B cell (primary cell): Measurements from ENCODE around the gene RASGRP2. TPM values are rescaled to one million over a fixed set of nuclear protein-coding genes. Genes with fewer than 3 reads are reported as not detected.

Experiments used
- ATAC-seq: fragments of 200-7000 bp; cut with Tn5 transposase; one replicate; pipeline ENCODE4 v1.10.0; 2021; ENCODE audit warnings: low read depth, mild to moderate bottlenecking, moderate number of reproducible peaks, moderate library complexity
- CTCF ChIA-PET: fragments of 350-600 bp; sonication (Branson Sonifier 250); formaldehyde crosslinking; loops from one replicate; lab custom pipeline; 2021; ENCODE audit warnings: antibody characterized with exemption, inconsistent platforms; lab: Charles Lee
- POLR2A ChIA-PET: fragments of 350-600 bp; sonication (Branson Sonifier 250); formaldehyde crosslinking; loops from one replicate; lab custom pipeline; 2021; ENCODE audit warnings: antibody characterized with exemption; lab: Charles Lee
- DNase-seq: peaks from one replicate; pipeline ENCODE4 v3.0.0; 2013
- H2AFZ ChIP-seq: 2 replicates; pipeline ENCODE4 v1.6.1; 2012; ENCODE audit warnings: mild to moderate bottlenecking, low read depth, low read length; ENCODE audit not compliant: insufficient read depth, poor library complexity, severe bottlenecking
- H3K27ac ChIP-seq, 2 donors: 1 replicate in 1 of 2; 2 replicates in 1 of 2; pipeline ENCODE4 v1.5.1; 2012 to 2013; ENCODE audit warnings: low read length in 2 of 2, mild to moderate bottlenecking in 2 of 2, moderate library complexity in 1 of 2
- H3K27me3 ChIP-seq, 4 experiments: fragments of 200-600 bp in 1 of 4; sonication (generic) in 1 of 4; replicated peaks in 1 of 4; 1 replicate in 2 of 4; 2 replicates in 2 of 4; pipeline versions ENCODE4 v1.6.1 to v1.7.0; 2013 to 2016; ENCODE audit warnings: low read length in 3 of 4, mild to moderate bottlenecking in 2 of 4, mixed read lengths in 1 of 4, moderate library complexity in 1 of 4; ENCODE audit not compliant: insufficient read depth in 4 of 4, control insufficient read depth in 3 of 4; ENCODE audit errors: control extremely low read depth in 1 of 4
- H3K36me3 ChIP-seq, 2 experiments: replicated peaks in 1 of 2; 1 replicate in 1 of 2; 2 replicates in 1 of 2; pipeline versions ENCODE4 v1.6.1 to v1.7.1; 2013; ENCODE audit warnings: low read length in 1 of 2; ENCODE audit not compliant: insufficient read depth in 2 of 2, control insufficient read depth in 1 of 2; ENCODE audit errors: control extremely low read depth in 1 of 2, extremely low read depth in 1 of 2
- H3K4me1 ChIP-seq, 2 donors: fragments of 200-600 bp in 1 of 2; sonication (generic) in 1 of 2; 1 replicate in 1 of 2; 2 replicates in 1 of 2; pipeline versions ENCODE4 v1.5.1 to v1.6.1; 2013 to 2017; ENCODE audit warnings: low read length in 2 of 2; ENCODE audit not compliant: control insufficient read depth in 2 of 2, insufficient read depth in 2 of 2
- H3K4me2 ChIP-seq: replicated peaks from 2 replicates; pipeline ENCODE3; 2012; ENCODE audit warnings: mild to moderate bottlenecking, low read depth, low read length; ENCODE audit not compliant: poor library complexity, severe bottlenecking
- H3K4me3 ChIP-seq, 5 experiments: fragments of 200-600 bp in 1 of 5; sonication (generic) in 1 of 5; 1 replicate in 3 of 5; 2 replicates in 2 of 5; pipeline versions ENCODE4 v1.5.1 to v1.7.0; 2011 to 2016; ENCODE audit warnings: low read length in 4 of 5, mild to moderate bottlenecking in 4 of 5, low read depth in 2 of 5, control low read depth in 1 of 5, moderate library complexity in 1 of 5; ENCODE audit not compliant: insufficient read depth in 1 of 5; ENCODE audit errors: control extremely low read depth in 1 of 5, extremely low read depth in 1 of 5
- H3K79me2 ChIP-seq: fragments of 200-600 bp; sonication (generic); one replicate; pipeline ENCODE4 v1.6.0; 2016; ENCODE audit warnings: low read length; ENCODE audit not compliant: control insufficient read depth, insufficient read depth
- H3K9ac ChIP-seq: fragments of 200-600 bp; sonication (generic); 2 replicates; pipeline ENCODE4 v1.6.1; 2017; ENCODE audit warnings: mild to moderate bottlenecking, low read length, moderate library complexity
- H3K9me3 ChIP-seq, 3 donors: one replicate each; pipeline versions ENCODE4 v1.6.1 to v1.7.1; 2013; ENCODE audit warnings: low read length in 2 of 3; ENCODE audit not compliant: control insufficient read depth in 2 of 3, insufficient read depth in 1 of 3; ENCODE audit errors: control extremely low read depth in 1 of 3
- H4K20me1 ChIP-seq: 2 replicates; pipeline ENCODE4 v1.6.0; 2012; ENCODE audit warnings: mild to moderate bottlenecking, low read length; ENCODE audit not compliant: insufficient read depth, control insufficient read depth, poor library complexity, severe bottlenecking
- H3K27ac Mint-ChIP-seq: one replicate; pipeline ENCODE4 v1.8.0; 2021; ENCODE audit warnings: mixed read lengths
- H3K27me3 Mint-ChIP-seq: one replicate; pipeline ENCODE4 v1.8.0; 2021; ENCODE audit warnings: mixed read lengths
- H3K4me1 Mint-ChIP-seq: one replicate; pipeline ENCODE4 v1.8.0; 2021; ENCODE audit warnings: mixed read lengths
- H3K4me3 Mint-ChIP-seq: one replicate; pipeline ENCODE4 v1.8.0; 2021; ENCODE audit warnings: mixed read lengths
- H3K9me3 Mint-ChIP-seq: one replicate; pipeline ENCODE4 v1.8.0; 2022; ENCODE audit warnings: mixed read lengths; ENCODE audit not compliant: insufficient read depth
- CTCF ChIP-seq: fragments of 200-600 bp; IDR thresholded peaks from one replicate; pipeline ENCODE4 v1.8.0; 2022; ENCODE audit warnings: antibody characterized with exemption, mild to moderate bottlenecking
- EZH2 ChIP-seq: IDR thresholded peaks from 2 replicates; pipeline ENCODE4 v1.6.1; 2012; ENCODE audit warnings: borderline replicate concordance, low read depth, mild to moderate bottlenecking, moderate library complexity, low read length; ENCODE audit not compliant: insufficient read depth, poor library complexity, severe bottlenecking
- WGBS: methylation state at CpG from one replicate; pipeline ENCODE4 v1.1.5; 2013; ENCODE audit warnings: missing lambda C conversion rate; ENCODE audit not compliant: insufficient coverage; 5-methylcytosine and 5-hydroxymethylcytosine counted together
- intact Hi-C: fragments of 100-400 bp; cut with micrococcal nuclease; formaldehyde crosslinking; loops from one replicate; pipeline ENCODE4 v1.10.0; 2022
- polyA plus RNA-seq: library from polyadenylated mRNA; depleted of rRNA; stranded (reverse); fragments of >200 nt; gene quantifications from 2 replicates; pipeline ENCODE4 v1.2.3, GENCODE V29; 2012
- total RNA-seq, 2 donors: library from RNA; stranded (reverse); fragments of 120-200 nt in 1 of 2; gene quantifications; 1 replicate in 1 of 2; 2 replicates in 1 of 2; pipeline versions ENCODE4 v1.2.3 to v1.2.4, GENCODE V29; 2013 to 2022

The RASGRP2 gene
- total and polyA plus RNA-seq, 2 donors (not counting 1 experiment from before 2014, with no cell fraction given), result 628 to 1,139 TPM

GRCh38 chr11:64777449-64778222 lies 33.7 kb upstream of the RASGRP2 start:
- Mint-ChIP-seq H3K4me1 (peaks cover 80% of the 10 kb centered on the region), H3K4me3 (peak overlapping the region; percentile 95), H3K27ac (peak overlapping the region; percentile 91), H3K27me3 (no peaks in the 10 kb centered on the region), H3K9me3 (no peaks in the 10 kb centered on the region)
- Histone ChIP-seq H3K79me2 (peaks cover 61% of the 10 kb centered on the region), H3K4me3 (peak overlapping the region; percentile 79 to 92 (median 82)), H2AFZ (no peak overlapping the region), H4K20me1 (peaks cover 45% of the 10 kb centered on the region), H3K9ac (peak overlapping the region; percentile 85), H3K4me2 (peak overlapping the region; percentile 76), H3K36me3 (peaks cover 3 to 48% of the 10 kb centered on the region in 2 experiments), H3K9me3 (no peaks in the 10 kb centered on the region), H3K27ac (peak overlapping the region; percentile 95 to 98), H3K4me1 (peaks cover 63 to 73% of the 10 kb centered on the region in 2 donors), H3K27me3 (no peaks in the 10 kb centered on the region)
- ChIA-PET POLR2A (interaction anchor here (0.9 to 6.9 kb wide), 8 partner anchors 10 to 460 kb away, joined by 3 to 149 read pairs (median 6); partner anchors contain the start of genes CCDC88B, MAP4K2, PRDX5 and RASGRP2), CTCF (interaction anchor here (1.1 to 5.9 kb wide), 10 partner anchors 9 to 92 kb away, joined by 3 to 74 read pairs (median 6); partner anchors contain the start of genes MEN1 and RASGRP2)
- DNase-seq (peak; percentile 91), ATAC-seq (peak; percentile 3)
- TF ChIP-seq EZH2, result no peak
- no peak for TF ChIP-seq CTCF
- intact Hi-C loops, result loop anchor here (1.0 to 5.0 kb wide), 5 partner anchors 15 to 340 kb away; partner anchors contain the start of genes ARL2, CDC42BPG and ZNHIT2
- under 1% methylated on average over 94 of the region's 98 CpGs for WGBS
